Mammary epithelial cell (primary cell): ENCODE measurements around the gene IRAK3.

Experiments used
- CTCF ChIP-seq, 2 donors: IDR thresholded peaks in 1 of 2; conservative IDR thresholded peaks in 1 of 2; 2 replicates each; pipeline ENCODE4 v1.5.1; 2011 to 2012; ENCODE audit warnings: inconsistent platforms in 2 of 2, low read length in 2 of 2, mild to moderate bottlenecking in 2 of 2, control low read depth in 1 of 2, low read depth in 1 of 2; ENCODE audit not compliant: insufficient read depth in 1 of 2; ENCODE audit errors: extremely low read depth in 1 of 2
- EZH2 ChIP-seq: IDR thresholded peaks from 2 replicates; pipeline ENCODE4 v1.6.1; 2012; ENCODE audit warnings: low read length, inconsistent platforms, borderline replicate concordance

GRCh38 chr12:66301944-66302826 is 113.2 kb downstream of the IRAK3 start, which contains the start of gene HELB:
- no peak for TF ChIP-seq CTCF (conservative IDR thresholded peaks at IDR 0.05 in 1 of 2, IDR thresholded peaks at IDR 0.05 in 1 of 2; ENCODE audit: extremely low read depth in 1 of 2, insufficient read depth in 1 of 2, low read depth in 1 of 2, low read length in 2 of 2)
- no peak for TF ChIP-seq EZH2
